ENCODE measurements around the gene CEP164.

- TF ChIP-seq, protein P1, sequence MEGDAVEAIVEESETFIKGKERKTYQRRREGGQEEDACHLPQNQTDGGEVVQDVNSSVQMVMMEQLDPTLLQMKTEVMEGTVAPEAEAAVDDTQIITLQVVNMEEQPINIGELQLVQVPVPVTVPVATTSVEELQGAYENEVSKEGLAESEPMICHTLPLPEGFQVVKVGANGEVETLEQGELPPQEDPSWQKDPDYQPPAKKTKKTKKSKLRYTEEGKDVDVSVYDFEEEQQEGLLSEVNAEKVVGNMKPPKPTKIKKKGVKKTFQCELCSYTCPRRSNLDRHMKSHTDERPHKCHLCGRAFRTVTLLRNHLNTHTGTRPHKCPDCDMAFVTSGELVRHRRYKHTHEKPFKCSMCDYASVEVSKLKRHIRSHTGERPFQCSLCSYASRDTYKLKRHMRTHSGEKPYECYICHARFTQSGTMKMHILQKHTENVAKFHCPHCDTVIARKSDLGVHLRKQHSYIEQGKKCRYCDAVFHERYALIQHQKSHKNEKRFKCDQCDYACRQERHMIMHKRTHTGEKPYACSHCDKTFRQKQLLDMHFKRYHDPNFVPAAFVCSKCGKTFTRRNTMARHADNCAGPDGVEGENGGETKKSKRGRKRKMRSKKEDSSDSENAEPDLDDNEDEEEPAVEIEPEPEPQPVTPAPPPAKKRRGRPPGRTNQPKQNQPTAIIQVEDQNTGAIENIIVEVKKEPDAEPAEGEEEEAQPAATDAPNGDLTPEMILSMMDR (IDR thresholded peaks at IDR 0.05; ENCODE audit: low read depth, low read length, poor library complexity, severe bottlenecking) = no peak
- TF ChIP-seq EZH2phosphoT487 (IDR thresholded peaks at IDR 0.05; ENCODE audit: borderline replicate concordance, low read length) = no peak
These were observed 43.8 kb downstream of the CEP164 start for GRCh38 chr11:117371453-117371852.
